GM10847 (cell line): ENCODE measurements around the gene BLVRB.

Source experiments
- POLR2A ChIP-seq: IDR thresholded peaks from 2 replicates; pipeline ENCODE4 v1.6.1; 2011; ENCODE audit not compliant: insufficient read length; ENCODE audit errors: extremely low read depth

BLVRB gene

DNA sequence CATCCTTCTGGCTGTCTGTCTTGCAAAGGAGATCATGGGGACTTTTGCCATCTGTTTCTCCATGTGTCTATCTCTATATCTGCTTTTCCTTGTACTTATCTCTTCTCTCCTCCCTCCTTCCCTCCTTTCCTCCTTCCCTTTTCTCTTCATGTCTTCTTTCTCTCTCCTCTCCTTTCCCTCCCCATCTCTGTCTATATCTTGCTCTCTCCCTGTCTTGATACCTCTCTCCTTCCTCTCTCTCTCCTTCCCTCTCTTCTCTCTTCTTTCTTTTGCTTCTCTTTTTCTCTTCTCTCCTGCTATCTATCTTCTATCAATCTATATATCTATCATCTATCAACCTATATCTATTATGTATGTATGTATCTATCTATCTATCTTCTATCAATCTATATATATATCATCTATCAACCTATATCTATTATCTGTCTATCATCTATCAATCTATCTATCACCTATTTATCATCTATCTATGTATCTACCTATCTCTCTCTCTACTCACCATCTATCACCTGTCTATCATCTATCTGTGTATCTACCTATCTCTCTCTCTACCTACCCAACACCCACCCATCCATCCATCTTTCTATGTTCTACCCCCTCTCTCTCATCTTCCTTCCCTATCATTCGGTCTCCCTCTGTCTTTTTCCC is 28.8 kb upstream of the BLVRB start:
- no peak for TF ChIP-seq POLR2A

DNA sequence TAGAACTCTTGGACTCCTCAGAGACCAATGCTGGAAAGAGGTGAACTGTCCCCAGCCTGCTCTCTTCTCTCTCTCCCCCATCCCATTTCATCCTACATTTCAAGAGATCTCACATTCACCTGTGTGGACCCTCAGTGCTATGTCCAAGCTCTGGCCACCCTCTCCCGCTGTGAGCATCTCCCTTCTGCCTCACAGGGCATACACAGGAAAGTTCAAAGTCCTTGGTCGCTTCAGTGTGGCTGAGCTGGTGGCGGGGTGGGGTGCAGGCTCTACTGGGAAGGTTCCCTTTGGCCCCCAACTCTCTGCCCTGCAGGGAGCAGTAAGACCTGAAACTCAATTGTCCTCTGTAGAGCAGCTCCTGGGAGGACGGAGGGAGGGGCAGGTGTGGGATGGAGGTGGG is 28.2 kb upstream of the BLVRB start:
- TF ChIP-seq POLR2A: no peak

DNA sequence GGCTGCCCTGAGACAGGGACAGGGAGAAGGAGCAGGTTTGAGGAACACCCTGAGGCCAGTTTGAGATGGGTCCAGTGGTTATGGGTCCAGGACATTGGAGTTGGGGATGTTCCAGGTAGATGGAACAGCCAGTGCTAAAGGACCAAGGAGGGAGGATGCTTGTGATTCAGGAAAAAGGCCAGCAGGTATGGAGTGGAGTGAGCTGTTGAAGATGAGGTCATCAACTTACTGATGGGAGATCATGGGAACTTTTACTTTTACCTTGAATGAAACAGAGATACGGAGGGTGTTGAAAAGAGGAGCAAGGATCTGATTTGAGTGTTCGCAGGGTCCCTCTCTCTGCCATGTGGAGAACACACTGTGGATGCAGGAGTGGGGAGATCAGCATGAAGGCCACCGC is 26.7 kb upstream of the BLVRB start:
- TF ChIP-seq POLR2A: no peak

GRCh38 chr19:40489882-40490230 is 24.3 kb upstream of the BLVRB start:
- TF ChIP-seq POLR2A: no peak

DNA sequence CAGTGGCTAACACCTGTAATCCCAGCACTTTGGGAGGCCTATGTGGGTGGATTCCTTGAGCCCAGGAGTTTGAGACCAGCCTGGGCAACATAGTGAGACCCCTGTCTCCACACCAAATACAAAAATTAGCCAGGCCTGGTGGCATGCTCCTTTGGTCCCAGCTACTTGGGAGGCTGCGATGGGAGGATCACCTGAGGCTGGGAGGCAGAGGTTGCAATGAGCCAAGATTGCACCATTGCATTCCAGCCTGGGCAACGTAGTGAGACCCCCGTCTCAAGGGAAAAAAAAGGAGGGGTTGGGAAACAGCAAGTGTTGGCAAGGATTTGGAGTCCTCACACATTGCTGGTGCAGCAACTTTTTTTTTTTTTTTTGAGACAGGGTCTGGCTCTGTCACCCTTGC is 20.5 kb upstream of the BLVRB start:
- TF ChIP-seq POLR2A: no peak

GRCh38 chr19:40474737-40475136 is 9.2 kb upstream of the BLVRB start:
- TF ChIP-seq POLR2A: no peak

GRCh38 chr19:40472516-40472915 is 7.0 kb upstream of the BLVRB start:
- TF ChIP-seq POLR2A: no peak

- no peak for TF ChIP-seq POLR2A
These were observed 5.6 kb upstream of the BLVRB start for GRCh38 chr19:40471111-40471510.

DNA sequence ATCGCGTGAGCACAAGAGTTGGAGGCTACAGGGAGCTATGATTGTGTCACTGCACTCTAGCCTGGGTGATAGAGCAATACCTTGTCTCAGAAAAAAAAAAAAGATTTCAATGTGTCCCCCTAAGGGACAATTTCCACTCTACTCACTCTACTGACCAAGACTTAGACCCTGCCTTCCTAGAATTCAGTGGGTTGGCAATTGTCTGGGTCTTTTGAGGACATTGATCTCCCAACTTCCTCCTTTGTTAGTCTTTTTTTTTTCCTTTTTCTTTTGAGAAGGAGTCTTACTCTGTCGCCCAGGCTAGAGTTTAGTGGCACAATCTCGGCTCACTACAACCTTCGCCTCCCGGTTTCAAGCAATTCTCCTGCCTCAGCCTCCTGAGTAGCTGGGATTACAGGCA is 3.5 kb upstream of the BLVRB start:
- TF ChIP-seq POLR2A: no peak

GRCh38 chr19:40466985-40467734 is 1.6 kb upstream of the BLVRB start, which contains the start of gene SPTBN4:
Gene SPTBN4 (plus strand): TSS chr19:40467001. CDS start chr19:40472622, 5,621 bp downstream.
- no peak for TF ChIP-seq POLR2A

DNA sequence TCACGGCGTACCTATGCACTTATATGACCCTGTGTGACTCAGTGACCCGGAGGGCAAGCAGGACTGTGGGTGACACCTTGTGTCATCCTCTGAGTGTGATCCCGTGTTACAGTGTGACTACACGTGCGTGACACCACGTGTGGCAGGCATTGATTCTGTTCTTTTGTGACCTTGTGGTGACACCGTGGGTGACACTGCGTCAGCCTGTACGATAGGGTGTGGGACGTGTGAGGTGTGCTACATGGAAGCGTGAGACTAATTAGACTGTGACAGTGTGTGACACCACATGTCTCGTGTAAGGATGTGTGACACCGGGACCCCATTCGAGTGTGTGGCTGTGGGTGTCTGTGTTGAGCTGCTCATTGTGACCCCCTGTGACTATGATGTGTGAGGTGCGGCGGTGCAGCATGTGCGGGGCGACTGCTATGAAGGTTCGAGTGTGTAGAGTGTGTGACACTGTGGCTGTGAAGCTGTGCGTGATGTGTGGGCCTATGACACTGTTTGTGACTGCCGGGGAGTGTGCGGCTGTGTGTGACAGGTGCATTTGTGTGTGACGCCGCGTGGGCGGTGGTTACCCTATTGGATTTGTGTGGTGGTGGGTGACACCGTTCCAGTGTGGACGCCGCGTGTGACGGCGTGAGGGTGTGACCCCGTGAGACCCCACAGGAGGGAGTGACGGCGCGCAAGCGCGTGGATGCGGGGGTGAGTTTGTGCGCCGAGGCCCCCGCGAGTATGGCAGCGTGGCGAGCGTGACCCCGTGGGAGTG is 857 bp upstream of the BLVRB start:
- no peak for TF ChIP-seq POLR2A

GRCh38 chr19:40465025-40465556 is 454 bp downstream of the BLVRB start:
- TF ChIP-seq POLR2A: no peak

DNA sequence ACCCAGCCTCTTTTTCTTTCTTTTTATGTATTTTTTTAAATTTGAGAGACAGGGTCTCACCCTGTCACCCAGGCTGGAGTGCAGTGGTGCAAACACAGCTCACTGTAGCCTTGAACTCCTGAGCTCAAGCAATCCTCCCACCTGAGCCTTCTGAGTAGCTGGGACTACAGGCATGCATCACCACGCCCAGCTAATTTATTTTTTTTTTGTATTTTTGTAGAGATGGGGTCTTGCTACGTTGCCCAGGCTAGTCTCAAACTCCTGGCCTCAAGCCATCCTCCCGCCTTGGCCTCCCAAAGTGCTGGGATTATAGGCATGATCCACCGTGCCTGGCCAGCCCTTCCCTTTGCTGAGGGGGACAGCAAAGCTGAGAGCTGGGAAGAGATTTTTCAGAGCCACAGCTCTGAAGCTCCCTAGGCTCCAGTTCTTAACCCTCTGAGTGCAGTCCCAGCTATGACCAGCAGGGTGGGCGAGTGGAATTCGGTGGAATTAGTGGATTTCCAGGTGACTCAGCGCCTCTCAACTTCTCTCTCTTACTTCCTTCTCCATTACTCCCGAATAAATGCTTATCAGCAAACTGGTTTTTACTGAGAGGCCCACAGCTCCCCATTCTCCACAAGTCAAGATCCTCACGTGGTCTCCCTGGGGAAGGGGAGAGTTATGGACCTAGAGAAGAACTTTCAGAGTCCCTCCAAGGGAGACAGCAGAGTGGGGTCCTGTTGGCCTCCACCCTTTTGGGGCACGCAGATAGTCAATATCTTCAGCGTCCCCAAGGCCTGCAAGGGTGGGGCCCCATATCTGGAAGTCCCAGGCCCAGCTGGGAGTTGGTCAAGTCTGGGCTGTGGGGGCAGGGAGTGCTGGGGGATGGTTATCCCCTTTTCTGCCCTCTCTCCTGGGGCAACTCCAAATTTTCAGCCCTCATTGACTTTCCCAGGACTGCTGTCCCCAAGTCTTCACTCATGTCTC is 1.2 kb downstream of the BLVRB start:
- no peak for TF ChIP-seq POLR2A

GRCh38 chr19:40461669-40462221 is 3.8 kb downstream of the BLVRB start:
- TF ChIP-seq POLR2A: no peak
